Peyer's patch (tissue), 4 donors: Measurements from ENCODE around the gene HES4.

Source experiments
- CTCF ChIP-seq, 6 experiments: fragments of 450-650 bp in 4 of 6; fragments of 200-600 bp in 2 of 6; sonication (generic) in 1 of 6; IDR thresholded peaks; one replicate each; pipeline ENCODE4 v1.5.1; 2017 to 2019; ENCODE audit warnings: antibody characterized with exemption in 6 of 6, mild to moderate bottlenecking in 3 of 6, moderate library complexity in 1 of 6
- POLR2A ChIP-seq, 2 donors: fragments of 450-650 bp; IDR thresholded peaks; one replicate each; pipeline ENCODE4 v1.5.1; 2017; ENCODE audit warnings: antibody characterized with exemption in 2 of 2, mild to moderate bottlenecking in 2 of 2, moderate library complexity in 2 of 2

DNA sequence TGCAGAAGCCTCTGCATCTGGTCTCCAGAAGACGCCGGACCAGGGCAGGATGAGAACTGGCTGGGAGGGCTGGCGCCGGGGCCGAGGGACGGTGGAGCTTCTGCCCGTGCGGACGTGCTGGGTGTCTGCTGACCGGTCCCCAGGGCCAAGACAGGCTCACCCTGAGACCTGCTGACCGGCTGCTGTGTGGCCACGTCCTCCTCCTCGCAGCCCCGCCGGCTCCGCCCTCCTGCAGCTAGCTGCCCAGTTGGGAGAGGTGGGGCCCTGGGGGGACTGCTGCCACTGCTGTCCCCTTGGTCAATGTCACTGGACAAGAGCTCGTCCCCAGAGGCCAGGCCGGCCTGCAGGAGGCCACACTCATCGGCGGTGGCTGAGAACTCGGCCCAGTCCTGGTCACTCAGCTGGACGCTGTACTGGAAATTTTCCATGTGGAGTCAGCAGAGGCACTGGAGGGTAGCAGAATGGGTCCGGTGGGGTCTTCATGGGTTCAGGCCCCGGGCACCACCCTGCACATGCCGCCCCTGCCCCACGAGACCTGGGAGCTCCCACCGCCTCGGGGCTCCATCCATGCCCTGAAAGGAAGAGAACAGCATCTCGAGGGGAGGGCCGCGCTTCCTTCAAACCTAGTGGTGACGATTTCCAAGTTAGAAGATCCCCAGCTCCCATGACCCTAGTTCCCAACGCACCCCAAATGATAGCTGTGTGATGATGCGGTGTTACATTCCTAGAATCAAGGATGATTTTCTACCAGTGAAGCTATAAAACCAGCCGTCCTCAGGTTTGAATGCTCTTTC, 19.1 kb downstream of the HES4 start:
- TF ChIP-seq CTCF (IDR thresholded peaks at IDR 0.05) (no peak), POLR2A (IDR thresholded peaks at IDR 0.05) (no peak)
